Epithelial cell of esophagus (primary cell): ENCODE measurements around the gene TAF11.

Source experiments
- DNase-seq: peaks from one replicate; pipeline ENCODE4 v3.0.0; 2010; ENCODE audit warnings: low read depth
- H3K4me3 ChIP-seq: 2 replicates; pipeline ENCODE4 v1.5.1; 2011; ENCODE audit warnings: mild to moderate bottlenecking, low read length, control low read depth
- TF ChIP-seq, protein P1 (sequence below): IDR thresholded peaks from 2 replicates; pipeline ENCODE4 v1.5.1; 2011; ENCODE audit warnings: low read depth, mild to moderate bottlenecking, low read length, control low read depth, inconsistent platforms; ENCODE audit not compliant: insufficient read depth; ENCODE audit errors: missing control alignments

The TAF11 gene

GRCh38 chr6:34867484-34867883 lies 20.4 kb downstream of the TAF11 start:
- TF ChIP-seq, protein P1, sequence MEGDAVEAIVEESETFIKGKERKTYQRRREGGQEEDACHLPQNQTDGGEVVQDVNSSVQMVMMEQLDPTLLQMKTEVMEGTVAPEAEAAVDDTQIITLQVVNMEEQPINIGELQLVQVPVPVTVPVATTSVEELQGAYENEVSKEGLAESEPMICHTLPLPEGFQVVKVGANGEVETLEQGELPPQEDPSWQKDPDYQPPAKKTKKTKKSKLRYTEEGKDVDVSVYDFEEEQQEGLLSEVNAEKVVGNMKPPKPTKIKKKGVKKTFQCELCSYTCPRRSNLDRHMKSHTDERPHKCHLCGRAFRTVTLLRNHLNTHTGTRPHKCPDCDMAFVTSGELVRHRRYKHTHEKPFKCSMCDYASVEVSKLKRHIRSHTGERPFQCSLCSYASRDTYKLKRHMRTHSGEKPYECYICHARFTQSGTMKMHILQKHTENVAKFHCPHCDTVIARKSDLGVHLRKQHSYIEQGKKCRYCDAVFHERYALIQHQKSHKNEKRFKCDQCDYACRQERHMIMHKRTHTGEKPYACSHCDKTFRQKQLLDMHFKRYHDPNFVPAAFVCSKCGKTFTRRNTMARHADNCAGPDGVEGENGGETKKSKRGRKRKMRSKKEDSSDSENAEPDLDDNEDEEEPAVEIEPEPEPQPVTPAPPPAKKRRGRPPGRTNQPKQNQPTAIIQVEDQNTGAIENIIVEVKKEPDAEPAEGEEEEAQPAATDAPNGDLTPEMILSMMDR = no peak
- H3K4me3 ChIP-seq = no peak overlapping the region
- DNase-seq = peak; percentile 7

- TF ChIP-seq, protein P1 = no peak
- H3K4me3 ChIP-seq = no peak overlapping the region
- DNase-seq = no peak
These were observed 21.3 kb downstream of the TAF11 start for GRCh38 chr6:34866509-34866908.

GRCh38 chr6:34865107-34865506 lies 22.7 kb downstream of the TAF11 start:
- TF ChIP-seq, protein P1 = no peak
- H3K4me3 ChIP-seq = no peak overlapping the region
- no peak for DNase-seq

DNA sequence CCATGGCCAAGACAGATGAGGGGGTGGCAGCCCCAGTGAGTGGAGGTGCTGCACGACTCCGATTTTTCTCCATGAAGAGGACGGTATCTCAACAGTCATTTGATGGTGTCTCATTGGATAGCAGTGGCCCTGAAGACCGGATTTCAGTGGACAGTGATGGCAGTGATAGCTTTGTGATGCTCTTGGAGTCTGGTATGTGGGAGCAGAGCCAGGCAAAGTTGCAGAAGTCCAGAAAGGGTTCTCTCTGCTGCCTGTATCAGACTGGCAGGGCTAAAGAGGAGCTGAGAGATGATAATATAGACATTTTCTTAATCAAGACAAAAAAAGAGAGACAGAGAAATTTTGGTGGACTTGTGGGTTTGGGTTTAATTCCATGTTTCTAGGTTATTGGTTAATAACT lies 23.8 kb downstream of the TAF11 start:
- TF ChIP-seq, protein P1 = no peak
- DNase-seq = no peak
- H3K4me3 ChIP-seq = no peak overlapping the region

GRCh38 chr6:34860776-34861175 lies 27.1 kb downstream of the TAF11 start:
- no peak overlapping the region for H3K4me3 ChIP-seq
- no peak for DNase-seq
- TF ChIP-seq, protein P1 = no peak

DNA sequence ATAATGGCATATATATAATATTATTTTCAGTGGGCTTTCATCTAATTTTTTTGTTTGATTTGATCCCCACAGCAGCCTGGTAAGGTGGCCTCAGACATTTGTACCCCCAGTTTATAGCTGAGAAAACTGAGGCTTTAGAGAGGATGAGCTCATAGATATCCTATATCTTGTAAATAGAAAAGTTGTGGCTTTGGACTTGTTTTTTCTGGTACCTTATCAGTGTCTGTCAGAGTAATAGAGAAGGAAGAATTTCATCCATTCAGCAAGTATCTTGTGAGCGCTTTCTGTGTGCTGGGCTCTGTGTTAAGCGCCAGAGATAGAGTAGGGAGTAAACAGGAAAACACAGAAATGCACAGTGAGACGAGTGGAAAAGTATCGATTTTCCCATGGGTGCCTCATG lies 27.9 kb downstream of the TAF11 start:
- TF ChIP-seq, protein P1 = no peak
- DNase-seq = no peak
- H3K4me3 ChIP-seq = no peak overlapping the region

DNA sequence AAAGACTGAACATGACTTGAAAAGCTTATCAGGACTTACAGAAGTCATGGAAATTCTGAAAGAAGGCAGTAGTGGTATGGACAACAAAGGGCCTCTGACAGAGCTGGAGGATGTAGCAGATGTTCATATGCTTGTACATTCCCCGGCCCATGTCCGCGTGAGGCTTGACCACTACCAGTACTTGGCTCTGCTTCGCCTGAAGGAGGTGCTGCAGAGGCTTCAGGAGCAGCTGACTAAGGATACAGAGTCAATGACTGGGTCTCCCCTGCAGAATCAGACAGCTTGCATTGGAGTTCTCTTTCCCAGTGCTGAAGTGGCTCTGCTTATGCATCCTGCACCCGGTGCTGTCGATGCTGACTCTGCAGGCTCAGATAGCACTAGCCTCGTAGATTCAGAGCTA lies 29.2 kb downstream of the TAF11 start:
- no peak for DNase-seq
- TF ChIP-seq, protein P1 = no peak
- H3K4me3 ChIP-seq = no peak overlapping the region
